HCT116 (cell line): ENCODE measurements around the gene RGL3.

ENCODE experiments used
- CTCF ChIP-seq, 3 experiments: fragments of 200-600 bp in 1 of 3; sonication (generic) in 1 of 3; IDR thresholded peaks in 2 of 3; conservative IDR thresholded peaks in 1 of 3; 2 replicates each; pipeline ENCODE4 v1.5.1; 2012 to 2017; ENCODE audit warnings: low read depth in 2 of 3, low read length in 2 of 3, antibody characterized with exemption in 1 of 3, borderline replicate concordance in 1 of 3, control low read depth in 1 of 3, mild to moderate bottlenecking in 1 of 3, mixed read lengths in 1 of 3, mixed run types in 1 of 3, moderate library complexity in 1 of 3; ENCODE audit not compliant: insufficient read depth in 1 of 3
- EZH2 ChIP-seq: fragments of 200-600 bp; sonication (generic); IDR thresholded peaks from 2 replicates; pipeline ENCODE4 v1.6.1; 2017; ENCODE audit warnings: antibody characterized with exemption, mixed run types
- MAX ChIP-seq: IDR thresholded peaks from 2 replicates; pipeline ENCODE4 v1.6.1; 2012
- POLR2A ChIP-seq: IDR thresholded peaks from 2 replicates; pipeline ENCODE4 v1.7.0; 2011; ENCODE audit warnings: borderline replicate concordance; ENCODE audit not compliant: insufficient read depth, insufficient read length; ENCODE audit errors: extremely low read depth
- RAD21 ChIP-seq: IDR thresholded peaks from 2 replicates; pipeline ENCODE4 v1.6.1; 2012; ENCODE audit warnings: low read depth, mild to moderate bottlenecking

GRCh38 chr19:11418549-11419506 is at the start of gene RGL3:
- TF ChIP-seq POLR2A: no peak
- TF ChIP-seq RAD21: no peak
- TF ChIP-seq CTCF (IDR thresholded peaks at IDR 0.05 in 2 of 3, conservative IDR thresholded peaks at IDR 0.05 in 1 of 3; ENCODE audit: borderline replicate concordance in 1 of 3, insufficient read depth in 1 of 3, low read depth in 2 of 3, low read length in 2 of 3): no peak
- TF ChIP-seq EZH2: no peak
- no peak for TF ChIP-seq MAX
